NK-92 (cell line): ENCODE data around the gene DRAM1.
A peak's percentile ranks its signal among the peaks of the same experiment; 100 is the strongest.
"Not testable (repeated sequence)": the region's sequence is repeated elsewhere in the genome, so short reads cannot be mapped to it uniquely, and the experiment has no call there.

ENCODE experiments used
- DNase-seq: peaks from one replicate; lab custom pipeline; 2025; ENCODE audit not compliant: unreplicated experiment; lab: John Stamatoyannopoulos, UW

The DRAM1 gene

GRCh38 chr12:101876861-101877805, at the start of gene DRAM1:
DRAM1 (plus strand) TSS chr12:101877580; CDS start chr12:101877790, 210 bp downstream.
- no peak for DNase-seq

- DNase-seq, result no peak
Measured at GRCh38 chr12:101828463-101829196, 48.8 kb upstream of the DRAM1 start.

DNA sequence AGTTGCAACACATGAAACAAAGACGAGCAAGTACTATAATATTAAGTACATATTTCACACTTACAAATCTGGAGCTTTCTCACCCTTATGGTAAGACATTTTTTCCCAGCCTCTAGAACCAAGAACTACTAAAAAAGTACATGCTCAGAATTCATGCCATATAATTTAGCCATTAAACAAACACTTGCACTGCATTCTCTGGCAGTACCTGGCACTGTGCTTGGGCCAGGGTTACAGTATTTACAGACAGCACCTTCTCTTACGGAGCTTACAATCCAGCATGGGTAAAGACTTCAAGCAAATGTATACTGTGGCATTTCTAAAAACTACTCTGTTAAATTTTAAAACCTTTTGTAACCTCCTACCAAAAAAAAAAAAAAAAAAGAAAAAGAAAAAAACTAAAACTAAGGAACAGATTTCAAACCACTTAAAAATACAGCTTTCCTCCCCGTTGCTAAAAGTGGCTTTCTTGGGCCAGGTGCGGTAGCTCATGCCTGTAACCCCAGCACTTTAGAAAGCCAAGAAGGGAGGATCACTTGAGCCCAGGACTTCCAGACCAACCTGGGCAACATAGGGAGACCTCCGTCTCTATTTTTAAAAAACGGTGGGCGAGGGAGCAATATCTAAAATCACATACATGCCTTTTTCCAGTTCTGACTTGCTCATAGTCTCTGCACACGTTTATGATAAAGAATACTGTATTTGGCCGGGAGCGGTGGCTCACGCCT, 47.6 kb upstream of the DRAM1 start:
- DNase-seq, result no peak

DNA sequence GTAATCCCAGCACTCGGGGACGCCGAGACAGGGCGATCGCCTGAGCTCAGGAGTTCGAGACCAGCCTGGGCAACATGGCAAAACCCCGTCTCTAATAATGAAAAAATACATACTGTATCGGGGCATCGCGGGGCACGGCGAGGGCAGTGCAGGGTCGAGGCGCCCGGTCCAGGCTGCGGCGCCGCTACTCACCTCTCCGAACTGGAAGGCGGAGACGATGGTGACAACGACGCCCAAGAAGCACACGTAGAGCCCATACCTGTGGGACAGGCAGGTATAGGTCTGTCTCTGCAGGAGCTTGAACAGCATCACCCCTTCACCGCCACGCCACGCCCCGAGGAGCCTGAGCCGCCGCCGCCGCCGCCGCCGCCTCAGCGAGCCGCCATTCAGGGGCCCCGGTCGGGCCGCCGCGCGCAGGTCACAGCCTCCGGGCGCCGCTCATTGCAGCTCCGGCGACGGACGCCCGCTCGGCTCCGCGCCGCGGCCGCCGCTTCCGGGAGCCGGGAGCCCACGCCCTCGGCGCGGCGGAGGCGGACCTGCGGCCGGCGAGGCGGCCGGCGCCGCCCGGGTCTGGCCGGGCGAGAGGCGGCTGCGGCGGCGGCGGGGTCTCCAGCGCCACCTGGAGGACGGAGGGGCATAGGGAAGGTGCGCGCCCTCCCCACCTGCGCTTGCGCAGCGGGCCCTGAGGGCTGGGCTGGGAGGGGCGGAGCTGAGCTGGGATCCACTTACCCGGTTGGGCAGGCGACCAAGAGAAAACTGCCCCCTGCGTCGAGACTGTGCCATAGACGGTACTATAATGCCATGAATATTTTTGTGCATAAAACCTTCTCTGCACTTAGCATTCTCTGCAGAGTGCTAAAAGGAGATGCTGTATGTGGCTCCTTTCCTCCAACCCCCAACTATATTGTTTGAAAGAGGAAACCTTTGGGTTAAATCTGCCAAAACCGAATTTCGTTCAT, 46.7 kb upstream of the DRAM1 start, which contains the start of gene GNPTAB:
Gene GNPTAB (minus strand): TSS at position 593 of the 959 bp plus-strand sequence. CDS start 284 bp downstream, at position 309.
- peak; percentile 71 for DNase-seq

- DNase-seq, result no peak
Measured at GRCh38 chr12:101832030-101832429, 45.4 kb upstream of the DRAM1 start.

GRCh38 chr12:101838628-101839323, 38.6 kb upstream of the DRAM1 start:
- DNase-seq, result no peak

DNA sequence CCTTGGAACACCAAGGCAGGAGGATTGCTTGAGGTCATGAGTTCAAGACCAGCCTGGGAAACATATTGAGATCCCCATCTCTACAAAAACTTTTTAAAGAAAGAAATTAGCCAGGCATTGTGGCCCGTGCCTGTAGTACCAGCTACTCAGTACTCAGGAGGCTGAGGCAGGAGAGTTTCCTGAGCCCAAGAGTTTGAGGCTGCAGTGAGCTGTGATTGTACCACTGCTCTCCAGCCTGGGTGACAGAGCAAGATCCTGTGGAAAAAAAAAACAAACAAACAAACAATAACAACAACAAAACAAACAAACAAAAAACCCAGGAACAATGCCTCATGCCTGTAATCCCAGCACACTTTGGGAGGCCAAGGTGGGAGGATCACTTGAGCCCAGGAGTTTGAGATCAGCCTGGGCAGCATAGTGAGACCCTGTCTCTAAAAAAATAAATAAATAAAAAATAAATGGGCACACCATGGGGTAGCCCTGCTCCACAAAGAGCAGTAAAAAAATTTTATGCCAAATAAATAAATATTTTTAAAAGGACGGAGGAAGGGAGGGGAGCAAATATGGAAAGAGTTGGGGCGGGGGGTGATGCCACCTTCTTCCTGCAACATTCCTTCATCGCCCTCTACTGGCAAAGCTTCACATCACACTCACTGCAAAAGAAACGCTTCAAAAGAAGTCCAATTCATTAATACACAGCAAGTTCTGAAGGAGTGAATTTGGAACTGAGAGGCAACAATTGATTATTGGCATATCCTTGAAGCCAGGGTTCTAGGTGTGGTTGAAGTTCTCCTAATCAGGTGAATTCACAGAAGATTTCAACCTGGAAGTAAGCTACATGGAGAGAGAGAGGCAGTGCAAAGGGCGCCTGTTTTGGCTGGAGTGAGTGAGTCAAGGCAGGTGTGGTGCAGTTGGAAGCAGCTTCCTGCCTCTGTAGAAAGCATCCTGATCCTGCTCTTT, 37.8 kb upstream of the DRAM1 start:
- no peak for DNase-seq

- DNase-seq, result no peak
Measured at GRCh38 chr12:101841069-101841468, 36.3 kb upstream of the DRAM1 start.

- no peak for DNase-seq
Measured at GRCh38 chr12:101845137-101845711, 32.2 kb upstream of the DRAM1 start.

- DNase-seq, result no peak
Measured at GRCh38 chr12:101847325-101847724, 30.1 kb upstream of the DRAM1 start.

GRCh38 chr12:101850199-101850598, 27.2 kb upstream of the DRAM1 start:
- DNase-seq, result no peak

DNA sequence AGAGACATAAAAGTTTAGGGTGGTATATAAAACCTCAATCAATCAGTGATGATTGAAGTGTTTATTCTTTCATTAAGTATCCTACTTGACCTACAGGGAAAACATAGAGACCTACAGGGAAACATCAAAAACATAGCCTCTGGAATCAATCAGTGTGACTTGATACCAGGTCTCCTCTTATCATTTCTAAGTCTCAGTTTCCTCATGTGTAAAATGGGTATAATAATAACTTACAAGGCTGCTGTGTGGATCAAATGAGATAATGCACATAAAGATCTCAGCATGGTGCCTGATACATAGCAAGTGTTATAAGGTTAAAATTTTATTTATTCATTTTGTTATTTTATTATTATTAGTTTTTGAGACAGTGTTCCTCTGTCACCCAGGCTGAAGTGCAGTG, 24.4 kb upstream of the DRAM1 start:
- no peak for DNase-seq

- no peak for DNase-seq
Measured at GRCh38 chr12:101854747-101855146, 22.6 kb upstream of the DRAM1 start.

DNA sequence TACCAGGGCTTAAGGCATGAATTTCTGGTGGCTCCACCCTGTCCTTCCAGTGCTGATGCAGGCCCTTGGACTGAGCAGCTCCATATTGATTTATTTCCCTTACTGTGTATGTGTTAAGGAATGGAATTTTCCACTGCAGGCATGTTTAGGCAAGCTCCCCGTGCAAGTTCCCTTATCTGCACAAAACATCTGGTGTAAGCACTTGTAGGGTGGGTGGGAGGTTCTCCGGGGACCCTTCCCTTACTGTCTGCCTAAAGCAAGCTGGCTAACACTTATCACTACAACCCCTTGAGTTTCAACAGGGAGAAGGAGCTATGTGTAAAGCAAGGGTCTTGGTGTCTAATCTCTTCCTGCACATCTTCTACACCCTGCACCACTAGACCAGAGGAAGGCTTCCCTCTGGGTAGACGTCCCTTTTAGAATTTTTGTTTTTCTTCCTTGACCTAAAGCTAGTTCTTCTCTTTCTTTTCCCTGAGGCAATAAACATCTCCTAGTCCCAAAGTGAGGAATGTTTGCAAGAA, 22.0 kb upstream of the DRAM1 start:
- DNase-seq, result no peak

DNA sequence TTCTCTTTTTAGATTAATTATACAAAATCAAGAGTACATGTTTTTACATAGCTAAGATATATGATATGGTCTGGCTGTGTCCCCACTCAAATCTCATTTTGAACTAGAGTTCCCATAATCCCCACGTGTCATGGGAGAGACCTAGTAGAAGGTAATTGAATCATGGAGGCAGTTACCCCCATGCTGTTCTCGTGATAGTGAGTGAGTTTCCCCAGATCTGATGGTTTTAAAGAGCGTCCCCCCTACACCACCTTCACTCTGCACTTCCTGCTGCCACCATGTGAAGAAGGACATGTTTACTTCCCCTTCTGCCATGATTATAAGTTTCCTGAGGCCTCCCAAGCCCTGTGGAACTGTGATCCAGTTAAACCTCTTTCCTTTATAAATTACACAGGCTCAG, 21.4 kb upstream of the DRAM1 start:
- DNase-seq, result no peak

DNA sequence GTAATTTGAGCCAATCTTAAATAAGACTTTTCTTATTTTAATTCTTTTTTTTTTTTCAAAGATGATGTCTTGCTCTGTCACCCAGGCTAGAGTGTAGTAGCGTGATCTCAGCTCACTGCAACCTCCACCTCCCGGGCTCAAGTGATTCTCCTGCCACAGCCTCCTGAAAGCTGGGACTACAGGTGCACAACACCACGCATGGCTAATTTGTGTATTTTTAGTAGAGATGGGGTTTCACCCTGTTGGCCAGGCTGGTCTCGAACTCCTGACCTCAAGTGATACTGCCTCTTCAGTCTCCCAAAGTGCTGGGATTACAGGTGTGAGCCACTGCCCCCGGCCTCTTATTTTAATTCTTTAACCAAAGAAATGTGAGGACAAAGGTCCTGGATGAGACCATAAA, 20.8 kb upstream of the DRAM1 start:
- not testable (repeated sequence) for DNase-seq

DNA sequence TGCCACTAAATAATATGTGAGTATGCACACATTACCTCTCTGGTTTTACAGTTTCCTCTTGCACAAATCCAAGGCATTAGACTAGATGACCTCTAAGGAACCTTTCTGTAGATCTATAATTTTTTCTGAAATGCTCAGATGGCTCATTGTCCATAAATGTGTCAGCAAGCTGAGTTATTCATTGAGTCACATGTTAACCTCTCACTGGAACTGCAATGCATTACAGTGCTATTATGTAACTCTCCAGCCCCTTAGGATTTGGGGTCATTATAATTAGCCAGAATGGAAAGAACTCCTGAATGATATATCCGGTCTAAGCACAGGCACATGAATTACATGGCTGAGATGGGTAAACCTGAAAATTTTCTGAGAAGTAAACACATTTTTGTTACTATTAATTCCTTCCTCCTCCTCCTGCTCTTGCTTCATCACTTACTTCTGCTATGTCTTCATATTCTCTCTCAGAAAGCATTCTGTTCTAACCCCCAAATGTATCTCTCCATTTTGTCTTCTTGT, 20.3 kb upstream of the DRAM1 start:
- no peak for DNase-seq

- DNase-seq, result no peak
Measured at GRCh38 chr12:101858361-101858760, 19.0 kb upstream of the DRAM1 start.
